PC-3 (cell line): Measurements from ENCODE around the gene KRTAP5-10. TPM values are rescaled to one million over a fixed set of nuclear protein-coding genes. Genes with fewer than 3 reads are reported as not detected.

Experiments
- ATAC-seq: fragments of 200-7000 bp; cut with Tn5 transposase; 2 replicates; pipeline ENCODE4 v1.9.1; 2020; ENCODE audit warnings: mild to moderate bottlenecking, moderate library complexity
- BruUV-seq: library from RNA; stranded (reverse); fragments of 400-500 nt; replicated peaks from 2 replicates; lab custom pipeline; 2021; lab: Mats Ljungman, UMichigan
- CTCF ChIA-PET: fragments of 300-600 bp; sonication (Branson Sonifier 250); formaldehyde crosslinking; loops from one replicate; lab custom pipeline; 2022; ENCODE audit warnings: antibody characterized with exemption; lab: Charles Lee
- POLR2A ChIA-PET: fragments of 300-600 bp; sonication (Branson Sonifier 250); formaldehyde crosslinking; loops from one replicate; lab custom pipeline; 2022; ENCODE audit warnings: antibody characterized with exemption; ENCODE audit not compliant: unreplicated experiment; lab: Charles Lee
- DNase-seq: peaks from one replicate; pipeline ENCODE4 v3.0.0-alpha.2; 2015
- H2AFZ ChIP-seq: fragments of 300-600 bp; sonication (generic); 2 replicates; pipeline ENCODE4 v1.6.0; 2016; ENCODE audit warnings: antibody characterized with exemption, low read length
- H3F3A ChIP-seq: fragments of 300-600 bp; sonication (generic); one replicate; pipeline ENCODE4 v1.6.0; 2017; ENCODE audit warnings: antibody characterized with exemption, low read length, control low read depth, mild to moderate bottlenecking; ENCODE audit not compliant: unreplicated experiment
- H3K27ac ChIP-seq: fragments of 300-600 bp; sonication (generic); 2 replicates; pipeline ENCODE4 v1.5.1; 2016; ENCODE audit warnings: mild to moderate bottlenecking, low read length
- H3K27me3 ChIP-seq: fragments of 300-600 bp; sonication (generic); 2 replicates; pipeline ENCODE4 v1.6.1; 2016; ENCODE audit warnings: low read length, mixed read lengths
- H3K36me3 ChIP-seq: fragments of 300-600 bp; sonication (generic); 2 replicates; pipeline ENCODE4 v1.6.1; 2016; ENCODE audit warnings: low read depth, mixed run types, low read length, mixed read lengths
- H3K4me1 ChIP-seq: fragments of 300-600 bp; sonication (generic); 2 replicates; pipeline ENCODE4 v1.5.1; 2016; ENCODE audit warnings: low read length; ENCODE audit not compliant: insufficient read depth
- H3K4me2 ChIP-seq: fragments of 300-600 bp; sonication (generic); 2 replicates; pipeline ENCODE4 v1.6.0; 2016; ENCODE audit warnings: low read length
- H3K4me3 ChIP-seq: fragments of 300-600 bp; sonication (generic); 2 replicates; pipeline ENCODE4 v1.5.1; 2016; ENCODE audit warnings: mild to moderate bottlenecking, low read length, mixed read lengths
- H3K79me2 ChIP-seq: fragments of 300-600 bp; sonication (generic); 2 replicates; pipeline ENCODE4 v1.6.1; 2017; ENCODE audit warnings: low read length, mixed read lengths
- H3K9ac ChIP-seq: fragments of 300-600 bp; sonication (generic); 2 replicates; pipeline ENCODE4 v1.6.0; 2016; ENCODE audit warnings: mild to moderate bottlenecking, low read length
- H3K9me2 ChIP-seq: fragments of 300-600 bp; sonication (generic); replicated peaks from 2 replicates; pipeline ENCODE4 v1.6.1; 2016; ENCODE audit warnings: mixed run types, low read length, mixed read lengths
- H3K9me3 ChIP-seq: fragments of 300-600 bp; sonication (generic); 2 replicates; pipeline ENCODE4 v1.6.1; 2016; ENCODE audit warnings: low read length, mixed read lengths
- H4K20me1 ChIP-seq: fragments of 300-600 bp; sonication (generic); 2 replicates; pipeline ENCODE4 v1.6.1; 2016; ENCODE audit warnings: low read length, mixed read lengths
- CTCF ChIP-seq: fragments of 300-600 bp; sonication (generic); conservative IDR thresholded peaks from 2 replicates; pipeline ENCODE4 v1.5.1; 2017; ENCODE audit warnings: antibody characterized with exemption, low read depth, mild to moderate bottlenecking, low read length
- EZH2 ChIP-seq: fragments of 300-600 bp; sonication (generic); IDR thresholded peaks from one replicate; pipeline ENCODE4 v1.6.1; 2017; ENCODE audit warnings: antibody characterized with exemption, mild to moderate bottlenecking, low read length; ENCODE audit not compliant: unreplicated experiment
- EZH2phosphoT487 ChIP-seq: fragments of 300-600 bp; sonication (generic); IDR thresholded peaks from 2 replicates; pipeline ENCODE4 v1.6.1; 2018; ENCODE audit warnings: mild to moderate bottlenecking, antibody characterized with exemption, low read length, borderline replicate concordance
- intact Hi-C: fragments of 100-400 bp; cut with micrococcal nuclease; formaldehyde crosslinking; loops from 2 replicates; pipeline ENCODE4 v1.9.0; 2023
- total RNA-seq: library from RNA; depleted of rRNA; stranded (reverse); fragments of >200 nt; gene quantifications from 2 replicates; pipeline ENCODE4 v1.2.3, GENCODE V29; 2014

The KRTAP5-10 gene
- total RNA-seq, 1 experiment from 2014 or later = not detected

DNA sequence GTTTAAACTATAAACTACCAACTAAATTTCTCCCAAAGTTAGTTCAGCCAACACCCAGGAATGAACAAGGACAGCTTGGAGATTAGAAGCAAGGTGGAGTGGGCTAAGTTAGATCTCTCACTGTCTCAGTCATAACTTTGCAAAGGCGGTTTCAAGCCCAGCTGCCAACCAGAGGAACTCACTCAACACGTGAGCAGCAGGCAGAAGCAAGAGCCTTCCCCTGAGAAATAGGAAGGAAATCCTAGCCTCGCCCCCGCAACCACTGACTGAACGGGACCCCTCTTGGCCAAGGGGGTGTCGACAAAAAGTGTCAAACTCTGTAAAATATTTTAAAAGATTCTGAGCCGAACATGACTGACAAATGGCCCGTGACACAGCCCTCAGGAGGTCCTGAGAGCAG is 21.5 kb upstream of the KRTAP5-10 start:
- ATAC-seq (no peak), DNase-seq (no peak)
- CTCF ChIA-PET = interaction anchor here (0.8 kb wide), 1 partner anchor 483 kb away, joined by 4 read pairs; no protein-coding TSS in a partner anchor
- no peak overlapping the region for H3K4me2 ChIP-seq
- no TSS peak for BruUV-seq
- H3K9me2 ChIP-seq = no peaks in the 10 kb centered on the region
- no peaks in the 10 kb centered on the region for H3K9me3 ChIP-seq
- H3K27me3 ChIP-seq = peaks cover 52% of the 10 kb centered on the region; the same call in 1 of the 2 replicates
- H2AFZ ChIP-seq = no peak overlapping the region
- H3K4me3 ChIP-seq = no peak overlapping the region
- H3F3A ChIP-seq = no peaks in the 10 kb centered on the region
- TF ChIP-seq EZH2 (no peak), CTCF (no peak), EZH2phosphoT487 (no peak)
- no peaks in the 10 kb centered on the region for H4K20me1 ChIP-seq
- no peaks in the 10 kb centered on the region for H3K79me2 ChIP-seq
- intact Hi-C loops = no loop called here
- H3K36me3 ChIP-seq = no peaks in the 10 kb centered on the region
- H3K27ac ChIP-seq = no peak overlapping the region
- H3K4me1 ChIP-seq = no peaks in the 10 kb centered on the region
- POLR2A ChIA-PET = no interaction called here
- H3K9ac ChIP-seq = no peak overlapping the region

- no TSS peak for BruUV-seq
- ATAC-seq = no peak
Observed at GRCh38 chr11:71544525-71545214, 20.7 kb upstream of the KRTAP5-10 start.

More at GRCh38 chr11:71544525-71545214, 20.7 kb upstream of the KRTAP5-10 start:
- Histone ChIP-seq H3K27me3 (peaks cover 57% of the 10 kb centered on the region; the same call in 1 of the 2 replicates), H3K9ac (no peak overlapping the region), H3K4me2 (no peak overlapping the region), H3K79me2 (no peaks in the 10 kb centered on the region), H3K9me3 (no peaks in the 10 kb centered on the region), H3K27ac (no peak overlapping the region), H3F3A (no peaks in the 10 kb centered on the region), H3K36me3 (no peaks in the 10 kb centered on the region), H4K20me1 (no peaks in the 10 kb centered on the region), H3K4me3 (no peak overlapping the region), H3K9me2 (no peaks in the 10 kb centered on the region), H3K4me1 (no peaks in the 10 kb centered on the region), H2AFZ (no peak overlapping the region)
- DNase-seq = no peak
- intact Hi-C loops = no loop called here
- TF ChIP-seq EZH2 (no peak), CTCF (no peak), EZH2phosphoT487 (no peak)
- POLR2A ChIA-PET = no interaction called here
- CTCF ChIA-PET = interaction anchor here (0.8 kb wide), 1 partner anchor 484 kb away, joined by 4 read pairs; no protein-coding TSS in a partner anchor
